ENCODE results near the gene DNHD1. TPM values are rescaled to one million over a fixed set of nuclear protein-coding genes. Genes with fewer than 3 reads are reported as not detected.

The DNHD1 gene
- total RNA-seq, 1 experiment from 2014 or later = 10.6 TPM

DNA sequence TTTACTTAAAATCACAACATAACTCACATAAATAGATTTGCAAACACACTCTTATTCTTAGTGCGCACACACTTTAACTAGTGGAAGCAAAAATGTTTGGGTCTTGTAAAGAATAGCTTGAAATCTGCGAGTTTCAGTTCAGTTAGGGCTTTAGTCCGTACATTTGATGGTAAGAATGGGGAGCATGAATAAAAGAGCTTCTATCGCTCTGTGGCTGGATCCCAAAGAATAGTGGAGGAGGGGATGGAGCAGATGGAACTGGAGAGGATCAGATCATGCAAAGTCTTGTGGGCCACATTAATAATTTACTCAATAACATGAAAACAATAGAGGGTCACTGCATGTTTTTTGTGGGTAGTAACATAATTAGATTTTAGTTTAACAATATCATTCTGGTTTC lies 44.3 kb downstream of the DNHD1 start:
- DNase-seq (ENCODE audit: low read depth, low spot score) = no peak
- Histone ChIP-seq H3K27ac (ENCODE audit: low read length) (no peak overlapping the region), H3K9me3 (ENCODE audit: control insufficient read depth, insufficient read depth, low read depth, low read length) (no peaks in the 10 kb centered on the region), H3K4me1 (ENCODE audit: control insufficient read depth, insufficient read depth, low read length) (no peaks in the 10 kb centered on the region), H3K27me3 (ENCODE audit: control insufficient read depth, insufficient read depth, low read length) (no peaks in the 10 kb centered on the region), H3K4me3 (ENCODE audit: low read depth in 2 of 2, low read length in 2 of 2) (no peak overlapping the region), H3K36me3 (ENCODE audit: control insufficient read depth, insufficient read depth, low read length) (no peaks in the 10 kb centered on the region)
- POLR2A ChIA-PET = no interaction called here
- CTCF ChIA-PET = no interaction called here
- TF ChIP-seq, protein P1, sequence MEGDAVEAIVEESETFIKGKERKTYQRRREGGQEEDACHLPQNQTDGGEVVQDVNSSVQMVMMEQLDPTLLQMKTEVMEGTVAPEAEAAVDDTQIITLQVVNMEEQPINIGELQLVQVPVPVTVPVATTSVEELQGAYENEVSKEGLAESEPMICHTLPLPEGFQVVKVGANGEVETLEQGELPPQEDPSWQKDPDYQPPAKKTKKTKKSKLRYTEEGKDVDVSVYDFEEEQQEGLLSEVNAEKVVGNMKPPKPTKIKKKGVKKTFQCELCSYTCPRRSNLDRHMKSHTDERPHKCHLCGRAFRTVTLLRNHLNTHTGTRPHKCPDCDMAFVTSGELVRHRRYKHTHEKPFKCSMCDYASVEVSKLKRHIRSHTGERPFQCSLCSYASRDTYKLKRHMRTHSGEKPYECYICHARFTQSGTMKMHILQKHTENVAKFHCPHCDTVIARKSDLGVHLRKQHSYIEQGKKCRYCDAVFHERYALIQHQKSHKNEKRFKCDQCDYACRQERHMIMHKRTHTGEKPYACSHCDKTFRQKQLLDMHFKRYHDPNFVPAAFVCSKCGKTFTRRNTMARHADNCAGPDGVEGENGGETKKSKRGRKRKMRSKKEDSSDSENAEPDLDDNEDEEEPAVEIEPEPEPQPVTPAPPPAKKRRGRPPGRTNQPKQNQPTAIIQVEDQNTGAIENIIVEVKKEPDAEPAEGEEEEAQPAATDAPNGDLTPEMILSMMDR (IDR thresholded peaks at IDR 0.05) = no peak
- TF ChIP-seq, protein P2, sequence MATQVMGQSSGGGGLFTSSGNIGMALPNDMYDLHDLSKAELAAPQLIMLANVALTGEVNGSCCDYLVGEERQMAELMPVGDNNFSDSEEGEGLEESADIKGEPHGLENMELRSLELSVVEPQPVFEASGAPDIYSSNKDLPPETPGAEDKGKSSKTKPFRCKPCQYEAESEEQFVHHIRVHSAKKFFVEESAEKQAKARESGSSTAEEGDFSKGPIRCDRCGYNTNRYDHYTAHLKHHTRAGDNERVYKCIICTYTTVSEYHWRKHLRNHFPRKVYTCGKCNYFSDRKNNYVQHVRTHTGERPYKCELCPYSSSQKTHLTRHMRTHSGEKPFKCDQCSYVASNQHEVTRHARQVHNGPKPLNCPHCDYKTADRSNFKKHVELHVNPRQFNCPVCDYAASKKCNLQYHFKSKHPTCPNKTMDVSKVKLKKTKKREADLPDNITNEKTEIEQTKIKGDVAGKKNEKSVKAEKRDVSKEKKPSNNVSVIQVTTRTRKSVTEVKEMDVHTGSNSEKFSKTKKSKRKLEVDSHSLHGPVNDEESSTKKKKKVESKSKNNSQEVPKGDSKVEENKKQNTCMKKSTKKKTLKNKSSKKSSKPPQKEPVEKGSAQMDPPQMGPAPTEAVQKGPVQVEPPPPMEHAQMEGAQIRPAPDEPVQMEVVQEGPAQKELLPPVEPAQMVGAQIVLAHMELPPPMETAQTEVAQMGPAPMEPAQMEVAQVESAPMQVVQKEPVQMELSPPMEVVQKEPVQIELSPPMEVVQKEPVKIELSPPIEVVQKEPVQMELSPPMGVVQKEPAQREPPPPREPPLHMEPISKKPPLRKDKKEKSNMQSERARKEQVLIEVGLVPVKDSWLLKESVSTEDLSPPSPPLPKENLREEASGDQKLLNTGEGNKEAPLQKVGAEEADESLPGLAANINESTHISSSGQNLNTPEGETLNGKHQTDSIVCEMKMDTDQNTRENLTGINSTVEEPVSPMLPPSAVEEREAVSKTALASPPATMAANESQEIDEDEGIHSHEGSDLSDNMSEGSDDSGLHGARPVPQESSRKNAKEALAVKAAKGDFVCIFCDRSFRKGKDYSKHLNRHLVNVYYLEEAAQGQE (IDR thresholded peaks at IDR 0.05; ENCODE audit: insufficient read depth in 1 of 2, low read depth in 2 of 2, low read length in 1 of 2) = no peak
- TF ChIP-seq TCF7L2 (IDR thresholded peaks at IDR 0.05; ENCODE audit: low read depth, low read length) (no peak), SIN3A (IDR thresholded peaks at IDR 0.05; ENCODE audit: borderline replicate concordance, insufficient read depth, low read depth, low read length) (no peak), POLR2AphosphoS5 (IDR thresholded peaks at IDR 0.05; ENCODE audit: low read depth, low read length) (no peak)
- in situ Hi-C loops (cut with HindIII; ENCODE audit: low pct_unique_long_range_greater_than_20kb, low sequenced_read_pairs) = no loop called here
- ATAC-seq = no peak
- no TSS peak for BruUV-seq (replicated peaks)
- intact Hi-C loops (cut with micrococcal nuclease; ENCODE audit: unreplicated experiment) = no loop called here

DNA sequence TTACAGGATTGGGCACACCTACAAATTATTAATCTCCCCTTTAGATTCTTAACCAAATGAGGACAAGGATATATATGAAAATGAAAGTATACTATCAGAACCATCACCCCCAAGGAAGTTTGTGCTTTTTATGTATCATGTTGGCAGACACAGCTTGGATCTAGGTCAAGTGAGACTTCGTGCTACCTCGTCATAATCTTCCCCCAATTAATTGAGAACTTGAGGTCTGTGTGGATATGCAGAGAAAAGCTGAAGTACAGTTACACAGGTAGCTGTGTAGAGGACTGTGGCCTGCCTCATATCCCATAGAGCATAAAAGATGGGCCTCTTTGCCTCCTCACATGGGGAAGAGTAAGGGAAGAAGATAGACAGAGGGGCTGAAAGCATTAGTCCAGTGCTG lies 45.6 kb downstream of the DNHD1 start:
- BruUV-seq (replicated peaks) = no TSS peak
- TF ChIP-seq, protein P1 (IDR thresholded peaks at IDR 0.05) = no peak
- TF ChIP-seq SIN3A (IDR thresholded peaks at IDR 0.05; ENCODE audit: borderline replicate concordance, insufficient read depth, low read depth, low read length) (no peak), POLR2AphosphoS5 (IDR thresholded peaks at IDR 0.05; ENCODE audit: low read depth, low read length) (no peak), TCF7L2 (IDR thresholded peaks at IDR 0.05; ENCODE audit: low read depth, low read length) (no peak)
- TF ChIP-seq, protein P2 (IDR thresholded peaks at IDR 0.05; ENCODE audit: insufficient read depth in 1 of 2, low read depth in 2 of 2, low read length in 1 of 2) = no peak
- intact Hi-C loops (cut with micrococcal nuclease; ENCODE audit: unreplicated experiment) = no loop called here
- no peaks in the 10 kb centered on the region for H3K9me3 ChIP-seq (ENCODE audit: control insufficient read depth, insufficient read depth, low read depth, low read length)
- H3K4me3 ChIP-seq (ENCODE audit: low read depth in 2 of 2, low read length in 2 of 2) = no peak overlapping the region
- POLR2A ChIA-PET = no interaction called here
- DNase-seq (ENCODE audit: low read depth, low spot score) (no peak), ATAC-seq (no peak)
- no peaks in the 10 kb centered on the region for H3K36me3 ChIP-seq (ENCODE audit: control insufficient read depth, insufficient read depth, low read length)
- CTCF ChIA-PET = no interaction called here
- in situ Hi-C loops (cut with HindIII; ENCODE audit: low pct_unique_long_range_greater_than_20kb, low sequenced_read_pairs) = no loop called here
- no peaks in the 10 kb centered on the region for H3K27me3 ChIP-seq (ENCODE audit: control insufficient read depth, insufficient read depth, low read length)
- no peak overlapping the region for H3K27ac ChIP-seq (ENCODE audit: low read length)
- H3K4me1 ChIP-seq (ENCODE audit: control insufficient read depth, insufficient read depth, low read length) = no peaks in the 10 kb centered on the region

Measured in Panc1 (cell line).